ES-I3 (cell line): ENCODE measurements around the gene NSF.
A peak's percentile ranks its signal among the peaks of the same experiment; 100 is the strongest.
"Not testable (repeated sequence)": the region's sequence is repeated elsewhere in the genome, so short reads cannot be mapped to it uniquely, and the experiment has no call there.

ENCODE experiments used
- H3K36me3 ChIP-seq: 2 replicates; pipeline ENCODE4 v1.6.1; 2013; ENCODE audit warnings: mild to moderate bottlenecking, low read length, control low read depth, moderate library complexity; ENCODE audit not compliant: insufficient read depth
- H3K4me1 ChIP-seq: 2 replicates; pipeline ENCODE4 v1.6.1; 2013; ENCODE audit warnings: mild to moderate bottlenecking, control low read depth, low read length; ENCODE audit not compliant: insufficient read depth
- H3K9ac ChIP-seq: 2 replicates; pipeline ENCODE4 v1.6.1; 2013; ENCODE audit warnings: low read depth, mild to moderate bottlenecking, low read length, moderate library complexity
- H3K9me3 ChIP-seq: 2 replicates; pipeline ENCODE4 v1.6.1; 2013; ENCODE audit warnings: mild to moderate bottlenecking, low read length, moderate library complexity; ENCODE audit not compliant: control insufficient read depth, insufficient read depth

NSF gene

DNA sequence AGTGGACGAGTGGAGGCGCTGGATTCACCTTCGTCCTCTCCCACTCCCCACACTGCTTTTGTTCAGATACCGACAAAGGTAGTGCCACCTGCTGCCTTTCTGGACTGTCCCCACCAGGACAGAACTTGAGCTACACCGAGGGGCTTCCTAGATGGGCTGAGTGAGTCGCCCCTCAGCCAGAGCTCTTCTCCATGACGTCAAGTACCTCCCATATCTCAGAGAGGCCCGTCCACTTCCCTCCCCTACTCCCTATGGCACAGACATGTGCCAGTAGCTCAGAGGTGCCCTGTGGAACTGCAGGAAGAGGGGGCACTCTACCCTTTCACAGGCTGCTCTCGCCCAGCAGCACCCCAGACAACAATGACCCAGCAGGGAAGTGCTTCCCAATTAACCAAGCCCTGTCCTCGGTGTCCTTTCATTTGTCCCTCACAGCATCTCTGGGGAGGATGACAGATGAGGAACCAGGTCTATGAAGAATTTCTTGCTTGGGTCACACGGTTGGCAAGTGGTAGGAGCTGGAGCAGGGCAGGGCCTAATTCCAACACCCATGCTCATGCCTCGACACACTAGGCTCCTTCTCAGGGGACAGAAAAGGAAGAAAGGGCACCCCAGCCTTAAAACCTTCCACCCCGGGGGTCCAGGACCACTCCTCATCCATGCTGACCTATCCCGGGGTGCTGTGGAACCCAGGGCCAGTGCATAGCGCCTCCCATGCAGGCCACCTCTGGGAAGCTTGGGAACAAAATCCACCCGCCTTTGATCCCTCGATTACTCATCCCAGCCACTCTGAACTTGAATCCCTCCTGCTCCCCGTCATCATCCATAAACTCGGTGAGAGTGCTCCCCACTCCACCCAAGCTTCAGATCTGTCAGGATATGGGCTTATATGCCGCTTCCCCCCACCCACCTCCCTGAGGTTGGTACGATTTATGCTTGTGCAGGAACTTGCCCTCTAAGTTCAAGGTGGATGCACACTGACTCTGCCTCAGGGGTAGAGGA, 176.3 kb downstream of the NSF start:
- peaks cover 4% of the 10 kb centered on the region for H3K36me3 ChIP-seq
- no peak overlapping the region for H3K9ac ChIP-seq
- H3K4me1 ChIP-seq: peaks cover 38% of the 10 kb centered on the region; the same call in 1 of the 2 replicates
- H3K9me3 ChIP-seq: no peaks in the 10 kb centered on the region

GRCh38 chr17:46768540-46768870, 178.0 kb downstream of the NSF start:
- H3K9ac ChIP-seq: no peak overlapping the region
- no peaks in the 10 kb centered on the region for H3K9me3 ChIP-seq
- peaks cover 4% of the 10 kb centered on the region for H3K36me3 ChIP-seq
- H3K4me1 ChIP-seq: peaks cover 43% of the 10 kb centered on the region; the same call in 1 of the 2 replicates

DNA sequence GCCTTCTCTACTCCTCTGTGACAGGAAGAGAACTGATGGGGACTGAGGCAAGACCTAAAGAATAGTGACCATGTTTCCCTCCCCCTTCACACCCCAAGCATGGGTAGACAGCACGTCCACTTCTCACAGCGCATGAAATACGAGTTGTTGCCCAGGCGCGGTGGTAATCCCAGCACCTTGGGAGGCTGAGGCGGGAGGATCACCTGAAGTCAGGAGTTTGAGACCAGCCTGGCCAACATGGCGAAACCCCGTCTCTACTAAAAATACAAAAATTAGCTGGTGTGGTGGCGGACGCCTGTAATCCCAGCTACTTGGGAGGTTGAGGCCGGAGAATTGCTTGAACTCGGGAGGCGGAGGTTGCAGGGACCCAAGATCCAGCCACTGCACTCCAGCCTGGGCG, 178.4 kb downstream of the NSF start:
- peaks cover 47% of the 10 kb centered on the region for H3K4me1 ChIP-seq
- H3K9ac ChIP-seq, H3K36me3 ChIP-seq, H3K9me3 ChIP-seq: not testable (repeated sequence)

- Histone ChIP-seq H3K9ac (no peak overlapping the region), H3K9me3 (no peaks in the 10 kb centered on the region), H3K36me3 (no peaks in the 10 kb centered on the region; the same call in 1 of the 2 replicates), H3K4me1 (peaks cover 47% of the 10 kb centered on the region)
Observed at GRCh38 chr17:46769531-46770438, 179.3 kb downstream of the NSF start.

DNA sequence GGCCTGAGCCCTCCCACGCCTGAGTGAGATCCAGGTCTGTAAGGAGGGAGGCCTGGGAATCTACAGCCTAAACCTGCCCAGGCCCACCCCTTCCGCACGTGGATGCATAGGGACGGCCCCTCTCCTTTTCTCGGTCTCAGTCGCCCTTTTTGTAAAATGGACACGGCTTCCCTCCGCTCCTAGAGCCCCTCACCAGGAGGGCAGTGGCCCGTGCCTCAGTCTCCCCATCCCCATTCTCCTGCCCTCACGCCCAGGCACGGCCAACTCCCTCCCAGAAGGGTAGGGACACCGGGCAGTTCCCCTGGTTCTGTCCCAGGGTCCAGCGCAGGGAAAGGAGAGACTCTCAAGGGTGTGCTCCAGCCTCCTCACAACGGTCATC, 180.0 kb downstream of the NSF start:
- Histone ChIP-seq H3K9me3 (no peaks in the 10 kb centered on the region), H3K36me3 (no peaks in the 10 kb centered on the region; the same call in 1 of the 2 replicates), H3K9ac (peak overlapping the region; percentile 59), H3K4me1 (peaks cover 47% of the 10 kb centered on the region)

GRCh38 chr17:46770818-46771560, 180.5 kb downstream of the NSF start:
- H3K4me1 ChIP-seq: peaks cover 47% of the 10 kb centered on the region
- peak overlapping the region; percentile 59 for H3K9ac ChIP-seq

DNA sequence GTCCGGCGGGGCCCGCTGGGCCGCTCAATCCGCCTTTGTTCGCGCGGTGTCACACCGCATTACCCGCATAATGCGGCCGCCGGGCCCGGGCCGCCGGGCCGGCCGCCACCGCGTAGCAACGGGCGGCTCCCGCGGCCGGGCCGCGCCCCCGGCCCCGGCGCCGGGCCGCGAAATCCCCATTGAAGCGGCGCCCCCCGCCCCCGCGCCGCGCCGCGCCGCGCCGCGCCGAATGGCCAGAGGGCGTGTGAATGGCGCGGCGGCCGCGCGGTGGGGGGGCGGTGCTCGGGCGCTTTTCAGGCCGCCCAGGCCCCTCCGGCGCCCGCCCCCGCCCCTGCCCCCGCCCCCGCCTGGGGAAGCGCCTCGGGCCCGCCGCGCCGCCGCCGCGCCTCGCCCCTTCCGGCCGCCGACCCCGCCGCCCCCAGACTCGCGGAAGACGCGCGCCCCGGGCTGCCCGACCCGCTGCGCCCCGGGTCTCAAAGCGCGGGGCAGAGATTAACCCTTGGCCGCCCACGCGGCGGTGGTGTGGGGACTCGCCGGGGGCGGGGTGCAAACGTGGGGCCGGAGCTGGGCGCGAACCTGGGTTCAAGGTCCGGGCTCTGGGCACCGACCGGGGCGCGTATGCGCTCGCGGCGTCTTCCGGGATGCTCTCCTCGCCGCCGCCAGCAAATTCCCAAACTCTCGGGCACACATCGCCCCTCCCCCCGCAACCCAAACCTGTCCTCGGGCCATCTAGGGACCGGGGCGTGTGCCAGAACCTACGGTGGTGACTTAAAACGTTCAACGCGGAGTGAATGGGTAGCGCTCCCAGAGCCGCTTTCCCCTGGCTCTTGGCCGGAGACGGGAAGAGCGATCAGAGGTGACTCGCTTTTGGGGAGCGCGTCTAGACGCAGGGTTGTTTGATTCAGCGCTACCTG, 181.3 kb downstream of the NSF start:
- H3K4me1 ChIP-seq: peaks cover 42% of the 10 kb centered on the region
- H3K36me3 ChIP-seq: no peaks in the 10 kb centered on the region; the same call in 1 of the 2 replicates
- peak overlapping the region; percentile 59 for H3K9ac ChIP-seq
- H3K9me3 ChIP-seq: no peaks in the 10 kb centered on the region

More at GRCh38 chr17:46770818-46771560, 180.5 kb downstream of the NSF start:
- no peaks in the 10 kb centered on the region for H3K9me3 ChIP-seq
- no peaks in the 10 kb centered on the region; the same call in 1 of the 2 replicates for H3K36me3 ChIP-seq

DNA sequence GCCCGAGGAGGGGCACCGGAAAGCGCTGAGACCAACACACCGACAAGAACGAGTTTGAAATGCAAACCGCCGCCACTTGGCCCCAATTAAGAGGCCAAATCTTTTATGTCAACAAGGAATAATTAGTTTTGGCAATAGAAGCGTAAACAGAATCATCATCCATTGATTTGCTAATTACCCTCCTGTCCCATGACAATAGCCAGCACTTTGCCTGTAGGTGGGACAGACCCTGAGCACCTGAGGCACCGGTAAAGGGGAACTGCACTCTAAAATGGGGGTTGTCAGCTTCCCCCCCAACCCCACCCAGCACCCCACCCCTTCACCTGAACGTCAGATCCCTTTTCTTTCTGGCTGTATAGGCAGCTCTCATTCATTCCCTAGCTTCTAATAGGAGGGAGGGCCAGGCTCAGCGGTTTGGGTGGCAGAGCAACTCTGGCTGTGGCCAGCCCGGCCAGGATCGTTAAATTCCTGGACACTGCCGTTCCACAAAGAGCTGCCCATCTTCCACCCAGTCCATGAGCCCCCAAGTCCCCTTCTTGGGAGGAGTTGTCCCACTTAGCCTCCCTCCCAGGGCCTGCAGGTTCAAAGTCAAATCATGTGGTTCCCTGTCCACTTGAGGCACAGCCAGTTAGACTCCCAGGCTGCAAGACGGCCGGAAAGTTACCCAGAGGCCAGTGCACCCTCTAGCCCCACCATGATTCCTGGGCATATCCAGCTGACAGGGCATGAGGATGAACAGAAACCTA, 182.2 kb downstream of the NSF start:
- H3K9me3 ChIP-seq: no peaks in the 10 kb centered on the region
- H3K9ac ChIP-seq: peak overlapping the region; percentile 57; the same call in 1 of the 2 replicates
- H3K4me1 ChIP-seq: peaks cover 35% of the 10 kb centered on the region
- no peaks in the 10 kb centered on the region for H3K36me3 ChIP-seq

DNA sequence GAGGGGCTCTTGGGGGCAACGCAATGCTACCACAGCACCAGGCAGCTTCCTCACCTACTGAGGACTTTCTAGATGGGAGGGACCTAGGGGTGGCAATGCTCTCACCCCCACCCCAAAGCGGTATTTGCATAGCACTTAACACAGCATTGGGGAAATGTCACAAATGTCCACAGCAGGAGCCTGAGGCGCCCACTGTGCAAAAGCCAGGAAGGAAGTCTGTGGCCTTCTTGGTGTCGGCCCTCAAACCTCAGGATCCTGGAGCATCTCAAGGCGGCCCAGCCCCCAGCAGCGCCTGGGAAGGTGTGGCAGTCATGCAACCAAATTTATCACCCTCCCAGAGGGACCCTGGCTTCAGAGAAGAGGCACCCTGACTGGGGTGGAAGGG, 182.7 kb downstream of the NSF start:
- Histone ChIP-seq H3K9ac (no peak overlapping the region), H3K4me1 (peaks cover 35% of the 10 kb centered on the region), H3K36me3 (no peaks in the 10 kb centered on the region), H3K9me3 (no peaks in the 10 kb centered on the region)

GRCh38 chr17:46773676-46774075, 183.2 kb downstream of the NSF start:
- Histone ChIP-seq H3K9me3 (no peaks in the 10 kb centered on the region), H3K9ac (no peak overlapping the region), H3K36me3 (no peaks in the 10 kb centered on the region), H3K4me1 (peaks cover 35% of the 10 kb centered on the region)

GRCh38 chr17:46774108-46774737, 183.8 kb downstream of the NSF start:
- Histone ChIP-seq H3K9me3 (no peaks in the 10 kb centered on the region), H3K36me3 (no peaks in the 10 kb centered on the region), H3K4me1 (peaks cover 35% of the 10 kb centered on the region), H3K9ac (no peak overlapping the region)

DNA sequence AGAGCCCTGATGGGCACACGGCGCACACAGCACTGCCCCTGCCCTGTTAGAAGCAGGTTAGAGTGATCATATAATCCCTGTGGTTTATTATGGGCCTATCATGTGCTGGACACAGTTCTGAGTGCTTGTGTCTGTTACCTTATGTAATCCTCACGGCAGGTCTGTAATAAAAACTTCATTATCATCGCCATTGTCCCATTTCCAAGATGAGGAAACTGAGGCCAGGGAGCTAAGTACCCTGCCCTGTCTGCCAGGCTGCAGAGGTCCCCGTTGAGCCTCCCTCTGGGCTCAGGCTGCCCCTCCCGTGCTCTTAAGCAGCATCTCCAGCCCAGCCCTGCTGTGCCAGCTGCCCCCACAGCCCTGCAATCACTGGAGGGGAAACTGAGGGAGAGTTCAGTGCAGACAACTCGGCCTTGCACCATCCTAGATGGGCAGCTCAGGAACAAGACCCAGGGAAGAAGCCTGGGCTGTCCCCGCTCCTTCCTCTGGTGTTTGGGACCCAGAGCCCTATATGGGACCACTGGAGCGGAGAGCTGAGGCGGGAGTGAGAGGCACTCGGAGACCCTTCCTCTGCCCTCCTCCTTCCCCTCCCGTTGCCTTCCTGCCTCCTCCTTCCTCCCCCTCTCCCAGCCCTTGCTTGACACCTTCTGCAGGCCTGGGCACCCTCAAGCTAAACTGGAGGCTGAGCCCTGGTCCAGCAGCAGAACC, 186.0 kb downstream of the NSF start:
- Histone ChIP-seq H3K36me3 (no peaks in the 10 kb centered on the region), H3K9me3 (no peaks in the 10 kb centered on the region), H3K4me1 (peaks cover 24% of the 10 kb centered on the region), H3K9ac (no peak overlapping the region)
